Peyer's patch (tissue), 4 donors: ENCODE measurements around the gene COL9A3. TPM values are rescaled to one million over a fixed set of nuclear protein-coding genes. Genes with fewer than 3 reads are reported as not detected.

Source experiments
- DNase-seq, 3 donors: peaks; one replicate each; pipeline ENCODE4 v3.0.0-alpha.2; 2017 to 2019
- H3K27ac ChIP-seq, 4 donors: fragments of 200-600 bp; sonication (generic); one replicate each; pipeline ENCODE4 v1.5.1; 2016 to 2019
- H3K27me3 ChIP-seq, 2 donors: fragments of 200-600 bp; sonication (generic); one replicate each; pipeline ENCODE4 v1.5.1; 2019
- H3K36me3 ChIP-seq, 3 donors: fragments of 200-600 bp; sonication (generic); one replicate each; pipeline ENCODE4 v1.5.1; 2016 to 2019
- H3K4me1 ChIP-seq, 4 donors: fragments of 200-600 bp; sonication (generic); one replicate each; pipeline ENCODE4 v1.5.1; 2016 to 2019
- H3K4me3 ChIP-seq, 4 donors: fragments of 200-600 bp; sonication (generic); 1 replicate in 3 of 4; 2 replicates in 1 of 4; pipeline ENCODE4 v1.5.1; 2016 to 2019; ENCODE audit warnings: mild to moderate bottlenecking in 1 of 4
- H3K9me3 ChIP-seq, 4 donors: fragments of 200-600 bp; sonication (generic); one replicate each; pipeline ENCODE4 v1.5.1; 2016 to 2019; ENCODE audit warnings: mild to moderate bottlenecking in 1 of 4
- CTCF ChIP-seq, 6 experiments: fragments of 450-650 bp in 4 of 6; fragments of 200-600 bp in 2 of 6; sonication (generic) in 1 of 6; IDR thresholded peaks; one replicate each; pipeline ENCODE4 v1.5.1; 2017 to 2019; ENCODE audit warnings: antibody characterized with exemption in 6 of 6, mild to moderate bottlenecking in 3 of 6, moderate library complexity in 1 of 6
- POLR2A ChIP-seq, 2 donors: fragments of 450-650 bp; IDR thresholded peaks; one replicate each; pipeline ENCODE4 v1.5.1; 2017; ENCODE audit warnings: antibody characterized with exemption in 2 of 2, mild to moderate bottlenecking in 2 of 2, moderate library complexity in 2 of 2
- total RNA-seq, 4 donors: library from RNA; depleted of rRNA; stranded (reverse); fragments of >200 nt; gene quantifications; one replicate each; pipeline ENCODE4 v1.1.0, GENCODE V29; 2016

COL9A3 gene
- total RNA-seq, 4 donors from 2014 or later, result 3.3 to 19.8 (median 4.1) TPM

GRCh38 chr20:62839816-62840215, 23.0 kb downstream of the COL9A3 start:
- Histone ChIP-seq H3K9me3 (no peaks in the 10 kb centered on the region), H3K27me3 (no peaks in the 10 kb centered on the region), H3K36me3 (no peaks in the 10 kb centered on the region), H3K4me1 (peaks cover 0 to 4% (median 0%) of the 10 kb centered on the region in 4 donors), H3K27ac (no peak overlapping the region), H3K4me3 (no peak overlapping the region)
- no peak for DNase-seq
- TF ChIP-seq CTCF (IDR thresholded peaks at IDR 0.05), result no peak
- no peak for TF ChIP-seq POLR2A (IDR thresholded peaks at IDR 0.05)

- H3K4me3 ChIP-seq, result no peak overlapping the region
- peaks cover 0 to 4% (median 0%) of the 10 kb centered on the region in 4 donors for H3K4me1 ChIP-seq
- no peaks in the 10 kb centered on the region for H3K9me3 ChIP-seq
- DNase-seq, result no peak
- H3K27me3 ChIP-seq, result no peaks in the 10 kb centered on the region
- TF ChIP-seq POLR2A (IDR thresholded peaks at IDR 0.05), result no peak
- no peak for TF ChIP-seq CTCF (IDR thresholded peaks at IDR 0.05)
- H3K27ac ChIP-seq, result no peak overlapping the region
- H3K36me3 ChIP-seq, result no peaks in the 10 kb centered on the region
Observed at GRCh38 chr20:62840244-62841197, 23.7 kb downstream of the COL9A3 start.

- no peak for DNase-seq
- no peak overlapping the region for H3K27ac ChIP-seq
- peaks cover 0 to 4% (median 0%) of the 10 kb centered on the region in 4 donors for H3K4me1 ChIP-seq
- no peaks in the 10 kb centered on the region for H3K36me3 ChIP-seq
- no peak overlapping the region for H3K4me3 ChIP-seq
- H3K27me3 ChIP-seq, result no peaks in the 10 kb centered on the region
- TF ChIP-seq CTCF (IDR thresholded peaks at IDR 0.05) (no peak), POLR2A (IDR thresholded peaks at IDR 0.05) (no peak)
- no peaks in the 10 kb centered on the region for H3K9me3 ChIP-seq
Observed at GRCh38 chr20:62841705-62842212, 24.9 kb downstream of the COL9A3 start.

GRCh38 chr20:62843656-62844055, 26.8 kb downstream of the COL9A3 start:
- Histone ChIP-seq H3K36me3 (no peaks in the 10 kb centered on the region), H3K27me3 (no peaks in the 10 kb centered on the region), H3K4me1 (no peaks in the 10 kb centered on the region), H3K9me3 (no peaks in the 10 kb centered on the region), H3K27ac (no peak overlapping the region), H3K4me3 (no peak overlapping the region)
- TF ChIP-seq POLR2A (IDR thresholded peaks at IDR 0.05), result no peak
- TF ChIP-seq CTCF (IDR thresholded peaks at IDR 0.05), result no peak
- peak in 1 of 3 donors; percentile 42 for DNase-seq

GRCh38 chr20:62844182-62844581, 27.3 kb downstream of the COL9A3 start:
- no peak overlapping the region for H3K4me3 ChIP-seq
- peak in 1 of 3 donors; percentile 13 for DNase-seq
- no peaks in the 10 kb centered on the region for H3K36me3 ChIP-seq
- no peaks in the 10 kb centered on the region for H3K4me1 ChIP-seq
- no peak overlapping the region for H3K27ac ChIP-seq
- H3K9me3 ChIP-seq, result no peaks in the 10 kb centered on the region
- no peak for TF ChIP-seq CTCF (IDR thresholded peaks at IDR 0.05)
- TF ChIP-seq POLR2A (IDR thresholded peaks at IDR 0.05), result no peak
- H3K27me3 ChIP-seq, result no peaks in the 10 kb centered on the region
